Measurements from ENCODE around the gene PPP1R11. TPM values are rescaled to one million over a fixed set of nuclear protein-coding genes. Genes with fewer than 3 reads are reported as not detected.
A peak's percentile ranks its signal among the peaks of the same experiment; 100 is the strongest.

The PPP1R11 gene
- total RNA-seq, 1 experiment from 2014 or later, result 49.5 TPM

DNA sequence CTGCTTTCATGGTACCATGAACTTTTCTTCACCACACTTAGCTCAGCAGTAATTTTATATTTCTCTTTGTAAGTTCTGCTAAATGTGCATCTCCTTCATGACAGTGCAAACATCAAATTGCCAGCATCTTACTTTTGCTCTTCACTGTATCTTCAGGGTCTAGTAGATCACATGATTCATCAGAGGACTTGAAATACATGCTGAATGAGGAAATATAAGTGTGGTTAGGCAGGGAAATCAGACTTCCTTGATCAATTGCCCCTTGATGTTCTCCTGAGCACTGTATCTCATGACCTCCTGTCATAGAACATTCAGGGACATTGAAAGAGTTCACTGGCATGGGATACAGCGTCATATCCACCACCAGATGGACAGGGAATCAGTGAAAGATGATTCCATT is 31.2 kb upstream of the PPP1R11 start:
- Histone ChIP-seq H2AFZ (ENCODE audit: low read length) (no peak overlapping the region), H3K27ac (ENCODE audit: low read length) (no peak overlapping the region), H3K36me3 (ENCODE audit: low read depth, low read length) (no peaks in the 10 kb centered on the region), H3K27me3 (ENCODE audit: low read length) (no peaks in the 10 kb centered on the region), H3K9me3 (ENCODE audit: low read length) (no peaks in the 10 kb centered on the region), H3K4me1 (ENCODE audit: insufficient read depth, low read length) (no peaks in the 10 kb centered on the region), H3K9me2 (replicated peaks; ENCODE audit: low read length) (no peaks in the 10 kb centered on the region), H3K79me2 (ENCODE audit: low read length) (no peaks in the 10 kb centered on the region), H3K9ac (ENCODE audit: low read length) (no peak overlapping the region), H3F3A (ENCODE audit: low read length, unreplicated experiment) (no peaks in the 10 kb centered on the region), H4K20me1 (ENCODE audit: low read length) (no peaks in the 10 kb centered on the region), H3K4me3 (ENCODE audit: low read length) (no peak overlapping the region), H3K4me2 (ENCODE audit: low read length) (no peak overlapping the region)
- POLR2A ChIA-PET (ENCODE audit: unreplicated experiment), result no interaction called here
- TF ChIP-seq, protein P1, sequence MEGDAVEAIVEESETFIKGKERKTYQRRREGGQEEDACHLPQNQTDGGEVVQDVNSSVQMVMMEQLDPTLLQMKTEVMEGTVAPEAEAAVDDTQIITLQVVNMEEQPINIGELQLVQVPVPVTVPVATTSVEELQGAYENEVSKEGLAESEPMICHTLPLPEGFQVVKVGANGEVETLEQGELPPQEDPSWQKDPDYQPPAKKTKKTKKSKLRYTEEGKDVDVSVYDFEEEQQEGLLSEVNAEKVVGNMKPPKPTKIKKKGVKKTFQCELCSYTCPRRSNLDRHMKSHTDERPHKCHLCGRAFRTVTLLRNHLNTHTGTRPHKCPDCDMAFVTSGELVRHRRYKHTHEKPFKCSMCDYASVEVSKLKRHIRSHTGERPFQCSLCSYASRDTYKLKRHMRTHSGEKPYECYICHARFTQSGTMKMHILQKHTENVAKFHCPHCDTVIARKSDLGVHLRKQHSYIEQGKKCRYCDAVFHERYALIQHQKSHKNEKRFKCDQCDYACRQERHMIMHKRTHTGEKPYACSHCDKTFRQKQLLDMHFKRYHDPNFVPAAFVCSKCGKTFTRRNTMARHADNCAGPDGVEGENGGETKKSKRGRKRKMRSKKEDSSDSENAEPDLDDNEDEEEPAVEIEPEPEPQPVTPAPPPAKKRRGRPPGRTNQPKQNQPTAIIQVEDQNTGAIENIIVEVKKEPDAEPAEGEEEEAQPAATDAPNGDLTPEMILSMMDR (conservative IDR thresholded peaks at IDR 0.05; ENCODE audit: low read depth, low read length), result no peak
- no peak for TF ChIP-seq EZH2 (IDR thresholded peaks at IDR 0.05; ENCODE audit: low read length, unreplicated experiment)
- no peak for TF ChIP-seq EZH2phosphoT487 (IDR thresholded peaks at IDR 0.05; ENCODE audit: borderline replicate concordance, low read length)
- no TSS peak for BruUV-seq (replicated peaks)
- DNase-seq, result no peak
- intact Hi-C loops (cut with micrococcal nuclease), result loop anchor here (10.0 kb wide), 1 partner anchor 331 kb away; no protein-coding TSS in a partner anchor
- ATAC-seq, result no peak
- CTCF ChIA-PET, result no interaction called here

DNA sequence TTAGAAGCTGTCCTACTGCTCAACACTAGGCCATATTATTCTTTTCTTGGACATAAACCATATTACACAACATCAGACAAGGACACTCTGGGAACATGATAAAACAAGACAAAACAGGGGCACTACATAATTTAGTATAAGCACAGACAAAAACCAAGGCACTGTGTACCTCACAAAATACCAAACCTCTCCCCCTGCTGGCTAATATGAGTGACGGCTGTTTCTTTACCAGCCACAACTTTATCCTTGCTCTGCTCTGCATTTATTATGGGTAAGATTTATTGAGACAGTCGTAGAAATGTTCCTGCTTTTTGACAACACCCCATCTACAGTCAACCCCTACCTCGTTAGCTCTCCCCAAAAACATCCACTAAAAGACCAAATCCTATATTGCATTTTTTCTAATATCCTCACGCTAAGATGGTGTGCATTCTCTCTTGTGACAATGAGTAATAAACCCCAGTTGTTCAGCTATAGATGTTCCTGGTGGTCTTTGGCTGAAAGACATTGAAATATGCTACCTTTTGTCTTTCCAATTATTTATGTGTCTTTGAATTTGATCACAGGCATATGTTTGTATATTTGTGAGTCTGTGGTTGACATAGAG is 29.7 kb upstream of the PPP1R11 start:
- no peaks in the 10 kb centered on the region for H4K20me1 ChIP-seq (ENCODE audit: low read length)
- no peaks in the 10 kb centered on the region for H3K9me2 ChIP-seq (replicated peaks; ENCODE audit: low read length)
- intact Hi-C loops (cut with micrococcal nuclease), result loop anchor here (10.0 kb wide), 1 partner anchor 332 kb away; no protein-coding TSS in a partner anchor
- POLR2A ChIA-PET (ENCODE audit: unreplicated experiment), result no interaction called here
- H3K9me3 ChIP-seq (ENCODE audit: low read length), result no peaks in the 10 kb centered on the region
- TF ChIP-seq EZH2 (IDR thresholded peaks at IDR 0.05; ENCODE audit: low read length, unreplicated experiment) (no peak), EZH2phosphoT487 (IDR thresholded peaks at IDR 0.05; ENCODE audit: borderline replicate concordance, low read length) (no peak)
- TF ChIP-seq, protein P1 (conservative IDR thresholded peaks at IDR 0.05; ENCODE audit: low read depth, low read length), result peak; percentile 77
- no peak overlapping the region for H3K4me3 ChIP-seq (ENCODE audit: low read length)
- ATAC-seq, result peak; percentile 86
- no peaks in the 10 kb centered on the region for H3K4me1 ChIP-seq (ENCODE audit: insufficient read depth, low read length)
- BruUV-seq (replicated peaks), result no TSS peak
- CTCF ChIA-PET, result no interaction called here
- H3K79me2 ChIP-seq (ENCODE audit: low read length), result no peaks in the 10 kb centered on the region
- H3K27me3 ChIP-seq (ENCODE audit: low read length), result no peaks in the 10 kb centered on the region
- no peak overlapping the region for H2AFZ ChIP-seq (ENCODE audit: low read length)
- no peak overlapping the region for H3K27ac ChIP-seq (ENCODE audit: low read length)
- no peaks in the 10 kb centered on the region for H3F3A ChIP-seq (ENCODE audit: low read length, unreplicated experiment)
- DNase-seq, result peak; percentile 51
- H3K4me2 ChIP-seq (ENCODE audit: low read length), result no peak overlapping the region
- no peaks in the 10 kb centered on the region for H3K36me3 ChIP-seq (ENCODE audit: low read depth, low read length)
- no peak overlapping the region for H3K9ac ChIP-seq (ENCODE audit: low read length)

DNA sequence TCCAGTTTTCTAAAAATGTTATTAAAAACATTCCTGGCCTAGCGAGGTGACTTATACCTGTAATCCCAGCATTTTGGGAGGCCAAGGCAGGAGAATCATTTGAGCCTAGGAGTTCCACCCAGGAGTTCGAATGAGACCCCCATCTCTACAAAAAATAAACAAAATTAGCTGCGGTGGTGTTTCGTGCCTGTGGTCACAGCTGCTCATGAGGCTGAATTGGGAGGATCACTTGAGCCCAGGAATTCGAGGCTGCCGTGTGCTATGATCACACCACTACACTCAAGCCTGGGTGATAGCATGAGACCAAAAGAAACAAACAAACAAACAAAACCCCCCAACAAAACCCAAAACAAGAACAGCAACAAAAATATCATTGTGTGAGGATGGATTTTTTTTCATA is 25.8 kb upstream of the PPP1R11 start:
- Histone ChIP-seq H3K4me2 (ENCODE audit: low read length) (no peak overlapping the region), H3K9me2 (replicated peaks; ENCODE audit: low read length) (no peaks in the 10 kb centered on the region), H2AFZ (ENCODE audit: low read length) (no peak overlapping the region), H3K79me2 (ENCODE audit: low read length) (no peaks in the 10 kb centered on the region), H3K27ac (ENCODE audit: low read length) (no peak overlapping the region), H3K4me3 (ENCODE audit: low read length) (no peak overlapping the region), H3K4me1 (ENCODE audit: insufficient read depth, low read length) (peaks cover 9% of the 10 kb centered on the region), H3K27me3 (ENCODE audit: low read length) (no peaks in the 10 kb centered on the region), H3K9ac (ENCODE audit: low read length) (no peak overlapping the region), H4K20me1 (ENCODE audit: low read length) (no peaks in the 10 kb centered on the region), H3K36me3 (ENCODE audit: low read depth, low read length) (no peaks in the 10 kb centered on the region), H3F3A (ENCODE audit: low read length, unreplicated experiment) (peaks cover 3% of the 10 kb centered on the region), H3K9me3 (ENCODE audit: low read length) (no peaks in the 10 kb centered on the region)
- DNase-seq (no peak), ATAC-seq (no peak)
- POLR2A ChIA-PET (ENCODE audit: unreplicated experiment), result no interaction called here
- TF ChIP-seq, protein P1 (conservative IDR thresholded peaks at IDR 0.05; ENCODE audit: low read depth, low read length), result no peak
- no peak for TF ChIP-seq EZH2 (IDR thresholded peaks at IDR 0.05; ENCODE audit: low read length, unreplicated experiment)
- no peak for TF ChIP-seq EZH2phosphoT487 (IDR thresholded peaks at IDR 0.05; ENCODE audit: borderline replicate concordance, low read length)
- BruUV-seq (replicated peaks), result no TSS peak
- CTCF ChIA-PET, result no interaction called here
- intact Hi-C loops (cut with micrococcal nuclease), result no loop called here

Measured in PC-3 (cell line).